Measurements from ENCODE around the gene HS1BP3.

Gene HS1BP3

DNA sequence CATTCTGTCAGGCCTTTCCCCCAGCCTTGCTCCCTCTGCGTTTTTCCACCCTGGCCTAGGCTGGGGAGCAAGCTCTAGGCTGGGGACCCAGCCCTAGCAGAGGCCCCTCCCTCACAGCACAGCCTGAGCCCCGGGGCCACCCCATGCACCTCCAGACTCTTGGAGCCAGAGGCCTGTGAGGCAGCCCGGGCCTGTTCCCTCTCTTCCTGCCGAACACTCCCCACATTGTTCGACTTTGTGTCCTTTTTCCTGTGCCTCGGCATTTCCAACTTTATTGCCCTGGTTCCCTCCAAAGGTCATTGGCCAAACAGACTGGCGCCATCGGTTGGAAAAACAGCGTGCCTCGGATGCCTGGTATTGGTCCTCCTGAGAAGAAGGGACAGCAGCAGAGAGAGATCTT lies 79.7 kb downstream of the HS1BP3 start:
- Histone ChIP-seq H3K36me3 (ENCODE audit: low read length) (no peaks in the 10 kb centered on the region), H4K20me1 (ENCODE audit: low read depth, low read length) (no peaks in the 10 kb centered on the region), H3F3A (ENCODE audit: insufficient read depth) (no peaks in the 10 kb centered on the region), H3K4me3 (ENCODE audit: insufficient read depth, low read length, poor library complexity, severe bottlenecking) (no peak overlapping the region), H2AFZ (ENCODE audit: low read depth, low read length, severe bottlenecking) (no peak overlapping the region), H3K27me3 (ENCODE audit: low read length) (no peaks in the 10 kb centered on the region), H3K79me2 (ENCODE audit: insufficient read depth, low read length) (no peaks in the 10 kb centered on the region), H3K27ac (ENCODE audit: low read depth, low read length) (no peak overlapping the region), H3K9me2 (replicated peaks; ENCODE audit: insufficient read depth, low read length) (no peaks in the 10 kb centered on the region), H3K4me2 (ENCODE audit: low read depth, low read length, poor library complexity, severe bottlenecking) (no peak overlapping the region), H3K9ac (ENCODE audit: low read length) (no peak overlapping the region), H3K9me3 (ENCODE audit: insufficient read depth, low read length) (no peaks in the 10 kb centered on the region)
- no peak for TF ChIP-seq EZH2phosphoT487 (conservative IDR thresholded peaks at IDR 0.05; ENCODE audit: low read length)
- TF ChIP-seq, protein P1, sequence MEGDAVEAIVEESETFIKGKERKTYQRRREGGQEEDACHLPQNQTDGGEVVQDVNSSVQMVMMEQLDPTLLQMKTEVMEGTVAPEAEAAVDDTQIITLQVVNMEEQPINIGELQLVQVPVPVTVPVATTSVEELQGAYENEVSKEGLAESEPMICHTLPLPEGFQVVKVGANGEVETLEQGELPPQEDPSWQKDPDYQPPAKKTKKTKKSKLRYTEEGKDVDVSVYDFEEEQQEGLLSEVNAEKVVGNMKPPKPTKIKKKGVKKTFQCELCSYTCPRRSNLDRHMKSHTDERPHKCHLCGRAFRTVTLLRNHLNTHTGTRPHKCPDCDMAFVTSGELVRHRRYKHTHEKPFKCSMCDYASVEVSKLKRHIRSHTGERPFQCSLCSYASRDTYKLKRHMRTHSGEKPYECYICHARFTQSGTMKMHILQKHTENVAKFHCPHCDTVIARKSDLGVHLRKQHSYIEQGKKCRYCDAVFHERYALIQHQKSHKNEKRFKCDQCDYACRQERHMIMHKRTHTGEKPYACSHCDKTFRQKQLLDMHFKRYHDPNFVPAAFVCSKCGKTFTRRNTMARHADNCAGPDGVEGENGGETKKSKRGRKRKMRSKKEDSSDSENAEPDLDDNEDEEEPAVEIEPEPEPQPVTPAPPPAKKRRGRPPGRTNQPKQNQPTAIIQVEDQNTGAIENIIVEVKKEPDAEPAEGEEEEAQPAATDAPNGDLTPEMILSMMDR (IDR thresholded peaks at IDR 0.05; ENCODE audit: insufficient read depth, low read length, poor library complexity, severe bottlenecking) = no peak

DNA sequence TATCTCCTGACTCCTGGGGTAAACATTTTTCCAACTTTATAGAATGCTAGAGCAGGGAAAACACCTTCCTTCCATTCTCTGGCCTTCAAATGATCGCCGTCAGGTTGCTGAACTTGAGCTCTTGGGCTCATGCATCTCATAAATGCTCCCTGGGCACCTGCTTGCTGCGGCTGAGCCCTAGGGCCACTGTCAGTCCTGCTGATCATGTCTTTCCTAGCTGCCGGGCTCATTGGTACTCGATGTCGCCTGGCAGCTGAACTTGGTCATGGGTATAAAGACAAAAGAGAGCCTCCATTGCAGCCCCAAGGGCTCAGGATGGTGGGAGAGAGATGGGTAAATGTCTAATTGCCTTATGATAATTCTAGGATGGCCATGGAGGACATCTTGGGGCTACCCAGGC lies 80.6 kb downstream of the HS1BP3 start:
- Histone ChIP-seq H3K9ac (ENCODE audit: low read length) (no peak overlapping the region), H3K79me2 (ENCODE audit: insufficient read depth, low read length) (no peaks in the 10 kb centered on the region), H3F3A (ENCODE audit: insufficient read depth) (no peaks in the 10 kb centered on the region), H3K9me3 (ENCODE audit: insufficient read depth, low read length) (no peaks in the 10 kb centered on the region), H3K4me2 (ENCODE audit: low read depth, low read length, poor library complexity, severe bottlenecking) (no peak overlapping the region), H3K27me3 (ENCODE audit: low read length) (no peaks in the 10 kb centered on the region), H3K4me3 (ENCODE audit: insufficient read depth, low read length, poor library complexity, severe bottlenecking) (no peak overlapping the region), H3K27ac (ENCODE audit: low read depth, low read length) (no peak overlapping the region), H3K36me3 (ENCODE audit: low read length) (no peaks in the 10 kb centered on the region), H4K20me1 (ENCODE audit: low read depth, low read length) (no peaks in the 10 kb centered on the region), H2AFZ (ENCODE audit: low read depth, low read length, severe bottlenecking) (no peak overlapping the region), H3K9me2 (replicated peaks; ENCODE audit: insufficient read depth, low read length) (no peaks in the 10 kb centered on the region)
- TF ChIP-seq, protein P1 (IDR thresholded peaks at IDR 0.05; ENCODE audit: insufficient read depth, low read length, poor library complexity, severe bottlenecking) = no peak
- no peak for TF ChIP-seq EZH2phosphoT487 (conservative IDR thresholded peaks at IDR 0.05; ENCODE audit: low read length)

DNA sequence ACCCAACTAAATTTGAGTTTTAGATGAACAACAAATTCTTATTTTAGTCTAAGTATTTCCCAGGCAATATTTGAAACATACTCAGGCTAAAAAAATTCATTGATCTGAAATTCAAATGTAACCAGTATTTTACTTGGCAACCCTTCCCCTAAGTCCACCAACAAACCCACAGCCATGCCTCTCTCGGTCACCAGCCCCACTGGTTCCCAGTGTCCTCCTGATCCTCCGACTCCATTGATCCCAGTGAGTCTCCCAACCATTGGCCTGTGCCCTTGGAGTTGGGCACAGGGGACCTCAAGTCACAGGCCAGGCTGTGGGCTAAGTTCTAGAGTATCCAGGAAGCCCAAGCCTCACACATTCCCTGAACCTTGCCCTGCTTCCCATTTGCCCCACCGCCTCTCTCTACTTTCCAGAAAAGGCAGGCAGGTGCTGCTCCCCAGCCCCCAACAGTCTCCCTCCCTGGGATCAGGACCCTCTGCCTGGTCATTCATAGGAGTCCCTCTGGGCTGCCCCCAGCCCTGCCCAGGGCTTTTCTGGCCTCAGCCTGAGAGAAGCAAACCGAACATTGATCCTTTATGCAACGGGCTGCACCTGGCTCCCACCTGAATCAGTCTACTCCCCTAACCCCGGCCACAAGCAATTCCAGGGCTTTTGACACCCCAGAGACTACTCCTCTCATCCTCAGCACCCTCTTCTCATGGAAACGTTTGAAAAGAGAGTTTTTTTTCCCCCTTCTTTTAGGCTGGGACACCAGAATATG lies 81.3 kb downstream of the HS1BP3 start:
- Histone ChIP-seq H3K27ac (ENCODE audit: low read depth, low read length) (no peak overlapping the region), H3K9me2 (replicated peaks; ENCODE audit: insufficient read depth, low read length) (no peaks in the 10 kb centered on the region), H2AFZ (ENCODE audit: low read depth, low read length, severe bottlenecking) (no peak overlapping the region), H3K79me2 (ENCODE audit: insufficient read depth, low read length) (no peaks in the 10 kb centered on the region), H3K27me3 (ENCODE audit: low read length) (no peaks in the 10 kb centered on the region), H3K36me3 (ENCODE audit: low read length) (no peaks in the 10 kb centered on the region), H3K4me2 (ENCODE audit: low read depth, low read length, poor library complexity, severe bottlenecking) (no peak overlapping the region), H3F3A (ENCODE audit: insufficient read depth) (no peaks in the 10 kb centered on the region), H4K20me1 (ENCODE audit: low read depth, low read length) (no peaks in the 10 kb centered on the region), H3K9me3 (ENCODE audit: insufficient read depth, low read length) (no peaks in the 10 kb centered on the region), H3K4me3 (ENCODE audit: insufficient read depth, low read length, poor library complexity, severe bottlenecking) (no peak overlapping the region), H3K9ac (ENCODE audit: low read length) (no peak overlapping the region)
- TF ChIP-seq EZH2phosphoT487 (conservative IDR thresholded peaks at IDR 0.05; ENCODE audit: low read length) = no peak
- TF ChIP-seq, protein P1 (IDR thresholded peaks at IDR 0.05; ENCODE audit: insufficient read depth, low read length, poor library complexity, severe bottlenecking) = no peak
